Forelimb muscle (tissue), 1 donor: ENCODE data around the gene DNAH11. TPM values are rescaled to one million over a fixed set of nuclear protein-coding genes. Genes with fewer than 3 reads are reported as not detected.

Experiments
- DNase-seq: peaks from one replicate; pipeline ENCODE4 v3.0.0-alpha.2; 2013; ENCODE audit warnings: low read depth
- polyA plus RNA-seq: library from polyadenylated mRNA; unstranded; fragments of 120-200 nt; gene quantifications from one replicate; pipeline ENCODE4 v1.2.1, GENCODE V29; 2013; ENCODE audit not compliant: insufficient read length

Gene DNAH11
- polyA plus RNA-seq, 1 donor: 0.30 TPM

GRCh38 chr7:21884496-21884895, 341.7 kb downstream of the DNAH11 start:
- no peak for DNase-seq

GRCh38 chr7:21886396-21886795, 343.6 kb downstream of the DNAH11 start:
- no peak for DNase-seq

GRCh38 chr7:21887353-21887752, 344.5 kb downstream of the DNAH11 start:
- no peak for DNase-seq

GRCh38 chr7:21887779-21888178, 344.9 kb downstream of the DNAH11 start:
- DNase-seq: no peak

GRCh38 chr7:21891291-21891690, 348.5 kb downstream of the DNAH11 start:
- no peak for DNase-seq

GRCh38 chr7:21893401-21893800, 350.6 kb downstream of the DNAH11 start:
- no peak for DNase-seq

GRCh38 chr7:21898265-21898930, 355.6 kb downstream of the DNAH11 start:
- DNase-seq: no peak

- DNase-seq: no peak
Observed at GRCh38 chr7:21902240-21902639, 359.4 kb downstream of the DNAH11 start.

GRCh38 chr7:21903020-21903786, 360.4 kb downstream of the DNAH11 start:
- DNase-seq: no peak

GRCh38 chr7:21908746-21909145, 365.9 kb downstream of the DNAH11 start:
- no peak for DNase-seq

GRCh38 chr7:21910253-21910652, 367.4 kb downstream of the DNAH11 start:
- no peak for DNase-seq

- DNase-seq: no peak
Observed at GRCh38 chr7:21911341-21911875, 368.6 kb downstream of the DNAH11 start.

- DNase-seq: no peak
Observed at GRCh38 chr7:21912305-21912704, 369.5 kb downstream of the DNAH11 start.

GRCh38 chr7:21912931-21913780, 370.3 kb downstream of the DNAH11 start:
- DNase-seq: no peak

GRCh38 chr7:21914671-21915070, 371.8 kb downstream of the DNAH11 start:
- DNase-seq: no peak

- DNase-seq: no peak
Observed at GRCh38 chr7:21915140-21915539, 372.3 kb downstream of the DNAH11 start.

GRCh38 chr7:21916176-21916575, 373.3 kb downstream of the DNAH11 start:
- no peak for DNase-seq

GRCh38 chr7:21916629-21917028, 373.8 kb downstream of the DNAH11 start:
- DNase-seq: no peak

- no peak for DNase-seq
Observed at GRCh38 chr7:21918216-21918615, 375.4 kb downstream of the DNAH11 start.

- no peak for DNase-seq
Observed at GRCh38 chr7:21920936-21921335, 378.1 kb downstream of the DNAH11 start.

- DNase-seq: no peak
Observed at GRCh38 chr7:21922605-21923004, 379.8 kb downstream of the DNAH11 start.

- no peak for DNase-seq
Observed at GRCh38 chr7:21923658-21924057, 380.8 kb downstream of the DNAH11 start.
